IPS-18a (cell line): Measurements from ENCODE around the gene PRSS23.

Source experiments
- H3K27ac ChIP-seq: one replicate; pipeline ENCODE4 v1.5.1; 2013; ENCODE audit warnings: low read length
- H3K27me3 ChIP-seq: one replicate; pipeline ENCODE4 v1.6.1; 2013; ENCODE audit warnings: mild to moderate bottlenecking, low read length; ENCODE audit not compliant: control insufficient read depth, insufficient read depth
- H3K36me3 ChIP-seq: one replicate; pipeline ENCODE4 v1.6.1; 2013; ENCODE audit warnings: low read depth, low read length; ENCODE audit not compliant: control insufficient read depth
- H3K4me1 ChIP-seq: one replicate; pipeline ENCODE4 v1.6.1; 2013; ENCODE audit warnings: low read depth, low read length; ENCODE audit not compliant: control insufficient read depth
- H3K4me3 ChIP-seq: one replicate; pipeline ENCODE4 v1.5.1; 2013; ENCODE audit warnings: low read length
- H3K9ac ChIP-seq: one replicate; pipeline ENCODE4 v1.6.1; 2013; ENCODE audit warnings: mild to moderate bottlenecking, low read length, moderate library complexity
- H3K9me3 ChIP-seq: one replicate; pipeline ENCODE4 v1.6.1; 2013; ENCODE audit warnings: low read depth, low read length; ENCODE audit not compliant: control insufficient read depth

The PRSS23 gene

GRCh38 chr11:86773513-86774252, 26.7 kb upstream of the PRSS23 start:
- Histone ChIP-seq H3K27ac (no peak overlapping the region), H3K4me3 (no peak overlapping the region), H3K36me3 (no peaks in the 10 kb centered on the region), H3K9ac (no peak overlapping the region), H3K9me3 (no peaks in the 10 kb centered on the region), H3K4me1 (no peaks in the 10 kb centered on the region), H3K27me3 (no peaks in the 10 kb centered on the region)

DNA sequence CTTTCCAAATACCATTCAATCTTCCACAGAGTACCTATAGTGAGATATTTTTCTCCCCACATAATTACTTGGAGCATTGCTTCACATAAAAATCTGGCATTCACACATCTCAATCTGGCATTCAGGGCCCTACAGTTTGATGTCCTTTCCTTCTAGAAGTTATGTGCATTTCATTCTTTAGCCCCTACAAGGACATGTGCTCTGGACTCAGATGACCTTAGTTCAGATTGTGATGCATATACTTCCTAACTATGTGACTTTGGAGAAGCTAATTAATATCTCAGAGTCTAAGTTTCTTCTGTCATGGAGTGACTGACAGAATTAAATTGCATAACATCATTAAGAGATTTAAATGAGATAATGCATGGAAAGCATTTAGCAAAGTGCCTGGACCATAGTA, 25.9 kb upstream of the PRSS23 start:
- H3K27me3 ChIP-seq, result no peaks in the 10 kb centered on the region
- no peak overlapping the region for H3K9ac ChIP-seq
- no peaks in the 10 kb centered on the region for H3K36me3 ChIP-seq
- no peaks in the 10 kb centered on the region for H3K4me1 ChIP-seq
- no peak overlapping the region for H3K4me3 ChIP-seq
- no peak overlapping the region for H3K27ac ChIP-seq
- H3K9me3 ChIP-seq, result no peaks in the 10 kb centered on the region

GRCh38 chr11:86775361-86775760, 25.0 kb upstream of the PRSS23 start:
- Histone ChIP-seq H3K36me3 (no peaks in the 10 kb centered on the region), H3K4me3 (no peak overlapping the region), H3K27ac (no peak overlapping the region), H3K4me1 (no peaks in the 10 kb centered on the region), H3K9ac (no peak overlapping the region), H3K27me3 (no peaks in the 10 kb centered on the region), H3K9me3 (no peaks in the 10 kb centered on the region)

DNA sequence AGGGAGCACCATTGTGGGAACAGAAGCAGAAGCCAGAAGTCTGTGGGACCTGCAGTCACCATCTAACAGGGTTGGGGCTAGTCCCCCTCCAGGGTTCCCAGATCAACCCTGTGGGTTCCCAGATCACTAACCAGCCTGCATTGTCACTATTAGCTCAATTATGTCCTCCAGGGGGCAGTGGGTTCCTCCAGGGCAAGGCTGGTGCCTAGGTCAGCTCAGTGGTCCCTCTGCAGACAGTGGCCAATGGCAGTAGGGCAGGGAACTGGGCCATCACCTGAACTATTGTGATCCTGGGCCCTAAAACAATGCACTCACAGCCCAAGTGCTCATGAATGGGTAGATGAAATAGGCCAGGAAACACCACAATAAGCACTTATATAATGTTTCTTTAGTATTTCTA, 18.8 kb upstream of the PRSS23 start:
- no peak overlapping the region for H3K27ac ChIP-seq
- H3K4me1 ChIP-seq, result no peaks in the 10 kb centered on the region
- no peaks in the 10 kb centered on the region for H3K36me3 ChIP-seq
- no peak overlapping the region for H3K4me3 ChIP-seq
- no peaks in the 10 kb centered on the region for H3K27me3 ChIP-seq
- H3K9me3 ChIP-seq, result no peaks in the 10 kb centered on the region
- H3K9ac ChIP-seq, result no peak overlapping the region

DNA sequence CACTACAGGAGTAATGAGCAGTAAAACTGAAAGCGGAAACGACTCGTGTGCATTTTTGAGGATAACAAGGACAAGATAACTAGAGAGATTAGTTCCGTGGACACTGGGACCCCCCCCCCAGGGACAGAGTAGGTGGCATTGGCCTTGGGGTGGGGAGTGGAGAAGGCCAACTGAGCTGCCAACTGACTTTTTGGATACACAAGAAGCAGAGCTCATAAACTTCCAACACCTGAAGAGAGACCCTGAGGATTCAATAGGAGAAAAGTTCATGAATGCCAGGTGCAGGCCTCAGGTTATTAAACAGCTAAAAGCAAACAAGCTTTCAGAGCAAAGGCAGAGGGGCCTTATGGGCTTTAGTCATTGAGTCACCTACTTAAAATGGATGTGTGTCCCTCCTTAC, 17.6 kb upstream of the PRSS23 start:
- H3K4me1 ChIP-seq, result no peaks in the 10 kb centered on the region
- H3K27me3 ChIP-seq, result no peaks in the 10 kb centered on the region
- H3K36me3 ChIP-seq, result no peaks in the 10 kb centered on the region
- no peak overlapping the region for H3K9ac ChIP-seq
- no peak overlapping the region for H3K27ac ChIP-seq
- H3K4me3 ChIP-seq, result no peak overlapping the region
- no peaks in the 10 kb centered on the region for H3K9me3 ChIP-seq

- Histone ChIP-seq H3K9ac (no peak overlapping the region), H3K4me1 (no peaks in the 10 kb centered on the region), H3K36me3 (no peaks in the 10 kb centered on the region), H3K27ac (no peak overlapping the region), H3K9me3 (no peaks in the 10 kb centered on the region), H3K27me3 (no peaks in the 10 kb centered on the region), H3K4me3 (no peak overlapping the region)
Measured at GRCh38 chr11:86783661-86784060, 16.7 kb upstream of the PRSS23 start.

- H3K4me3 ChIP-seq, result no peak overlapping the region
- no peak overlapping the region for H3K9ac ChIP-seq
- no peaks in the 10 kb centered on the region for H3K9me3 ChIP-seq
- H3K27ac ChIP-seq, result no peak overlapping the region
- no peaks in the 10 kb centered on the region for H3K27me3 ChIP-seq
- H3K4me1 ChIP-seq, result no peaks in the 10 kb centered on the region
- H3K36me3 ChIP-seq, result no peaks in the 10 kb centered on the region
Measured at GRCh38 chr11:86784241-86784681, 16.1 kb upstream of the PRSS23 start.

DNA sequence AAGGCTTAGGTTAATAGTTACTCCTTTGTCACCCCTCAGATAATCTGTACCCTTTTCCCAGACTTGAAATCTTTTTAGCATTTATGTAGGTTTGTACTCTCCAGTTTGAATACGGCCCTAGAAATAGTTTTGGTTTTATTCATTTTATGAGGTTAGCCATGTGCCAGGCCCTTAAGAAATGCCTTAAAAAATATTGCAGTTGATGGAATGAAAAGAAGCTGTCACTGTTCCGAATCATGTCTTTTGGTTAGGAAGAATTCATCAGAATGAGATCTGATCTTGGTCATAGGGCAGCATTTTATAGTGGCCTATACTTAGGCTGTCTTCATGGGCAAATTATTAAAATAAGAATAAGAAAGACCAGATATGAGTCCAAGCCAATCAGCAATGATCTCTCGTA, 14.8 kb upstream of the PRSS23 start:
- no peaks in the 10 kb centered on the region for H3K27me3 ChIP-seq
- no peaks in the 10 kb centered on the region for H3K4me1 ChIP-seq
- H3K36me3 ChIP-seq, result no peaks in the 10 kb centered on the region
- no peak overlapping the region for H3K4me3 ChIP-seq
- no peak overlapping the region for H3K9ac ChIP-seq
- no peak overlapping the region for H3K27ac ChIP-seq
- H3K9me3 ChIP-seq, result no peaks in the 10 kb centered on the region

- Histone ChIP-seq H3K4me3 (no peak overlapping the region), H3K36me3 (no peaks in the 10 kb centered on the region), H3K27ac (no peak overlapping the region), H3K27me3 (no peaks in the 10 kb centered on the region), H3K9ac (no peak overlapping the region), H3K9me3 (no peaks in the 10 kb centered on the region), H3K4me1 (no peaks in the 10 kb centered on the region)
Measured at GRCh38 chr11:86787018-86787536, 13.3 kb upstream of the PRSS23 start.

GRCh38 chr11:86787656-86788055, 12.7 kb upstream of the PRSS23 start:
- Histone ChIP-seq H3K36me3 (no peaks in the 10 kb centered on the region), H3K4me3 (no peak overlapping the region), H3K27me3 (no peaks in the 10 kb centered on the region), H3K9ac (no peak overlapping the region), H3K9me3 (no peaks in the 10 kb centered on the region), H3K4me1 (no peaks in the 10 kb centered on the region), H3K27ac (no peak overlapping the region)

DNA sequence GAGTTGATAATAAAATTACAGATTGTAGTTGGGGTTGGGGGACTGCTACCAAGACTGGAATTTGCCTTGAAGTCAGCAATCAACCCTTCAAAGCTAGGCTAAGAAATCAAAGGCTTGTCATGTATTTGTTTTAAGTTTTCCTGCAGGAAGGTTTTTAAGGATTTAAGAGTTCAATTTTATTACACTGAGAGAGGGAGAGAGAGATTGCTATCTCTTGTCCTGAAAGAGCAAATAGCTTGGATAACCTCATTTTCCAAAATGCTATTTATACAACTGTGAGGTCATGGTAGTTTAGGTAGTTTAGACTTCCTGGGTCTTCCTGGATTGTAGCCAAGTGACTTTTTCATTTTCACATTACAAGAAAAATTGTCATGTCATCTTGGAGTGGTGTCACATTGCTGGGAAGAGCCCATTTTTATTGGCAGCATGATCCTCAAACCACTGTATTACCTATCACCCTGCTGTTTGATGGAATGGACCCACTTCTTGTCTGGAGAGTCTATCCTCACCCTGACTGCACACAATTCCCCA, 10.1 kb upstream of the PRSS23 start:
- Histone ChIP-seq H3K4me3 (no peak overlapping the region), H3K27ac (no peak overlapping the region), H3K4me1 (no peaks in the 10 kb centered on the region), H3K9me3 (no peaks in the 10 kb centered on the region), H3K36me3 (no peaks in the 10 kb centered on the region), H3K27me3 (no peaks in the 10 kb centered on the region), H3K9ac (no peak overlapping the region)
